ENCODE measurements around the gene AMPD1. TPM values are rescaled to one million over a fixed set of nuclear protein-coding genes. Genes with fewer than 3 reads are reported as not detected.

AMPD1 gene
- total RNA-seq, 2 donors from 2014 or later, result not detected

DNA sequence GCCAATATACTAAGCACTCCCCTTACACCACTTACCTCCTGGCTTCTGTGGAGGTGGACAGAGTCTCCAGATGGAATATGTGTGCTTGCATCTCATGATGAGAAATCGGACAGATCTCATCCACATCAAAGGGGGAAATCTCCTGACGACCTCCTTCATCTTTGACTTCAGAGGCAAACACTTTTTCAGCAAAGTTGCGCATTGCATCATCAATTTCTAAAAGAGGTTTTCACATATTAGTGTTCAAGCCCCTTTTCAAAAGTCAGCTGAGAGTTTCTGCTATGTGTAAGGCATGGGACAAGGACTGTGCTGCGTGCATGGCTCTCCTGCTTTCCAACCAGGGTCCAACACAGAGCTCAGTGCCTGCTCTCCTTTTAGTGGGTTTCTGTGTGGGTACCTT, 6.8 kb downstream of the AMPD1 start:
- Histone ChIP-seq H3K4me1 (no peaks in the 10 kb centered on the region), H3K27me3 (no peaks in the 10 kb centered on the region), H3K9me3 (no peaks in the 10 kb centered on the region), H3K27ac (no peak overlapping the region), H3K36me3 (replicated peaks in 1 of 2; ENCODE audit: insufficient read depth in 1 of 2, low read depth in 2 of 2) (no peaks in the 10 kb centered on the region), H3K4me3 (no peak overlapping the region)
- no peak for TF ChIP-seq POLR2A (IDR thresholded peaks at IDR 0.05)
- TF ChIP-seq, protein P1, sequence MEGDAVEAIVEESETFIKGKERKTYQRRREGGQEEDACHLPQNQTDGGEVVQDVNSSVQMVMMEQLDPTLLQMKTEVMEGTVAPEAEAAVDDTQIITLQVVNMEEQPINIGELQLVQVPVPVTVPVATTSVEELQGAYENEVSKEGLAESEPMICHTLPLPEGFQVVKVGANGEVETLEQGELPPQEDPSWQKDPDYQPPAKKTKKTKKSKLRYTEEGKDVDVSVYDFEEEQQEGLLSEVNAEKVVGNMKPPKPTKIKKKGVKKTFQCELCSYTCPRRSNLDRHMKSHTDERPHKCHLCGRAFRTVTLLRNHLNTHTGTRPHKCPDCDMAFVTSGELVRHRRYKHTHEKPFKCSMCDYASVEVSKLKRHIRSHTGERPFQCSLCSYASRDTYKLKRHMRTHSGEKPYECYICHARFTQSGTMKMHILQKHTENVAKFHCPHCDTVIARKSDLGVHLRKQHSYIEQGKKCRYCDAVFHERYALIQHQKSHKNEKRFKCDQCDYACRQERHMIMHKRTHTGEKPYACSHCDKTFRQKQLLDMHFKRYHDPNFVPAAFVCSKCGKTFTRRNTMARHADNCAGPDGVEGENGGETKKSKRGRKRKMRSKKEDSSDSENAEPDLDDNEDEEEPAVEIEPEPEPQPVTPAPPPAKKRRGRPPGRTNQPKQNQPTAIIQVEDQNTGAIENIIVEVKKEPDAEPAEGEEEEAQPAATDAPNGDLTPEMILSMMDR (IDR thresholded peaks at IDR 0.05), result no peak
- intact Hi-C loops (cut with DNase I), result no loop called here
- DNase-seq, result no peak
- WGBS, 2 donors, result 61 to 68% methylated on average over 4 of the region's 4 CpGs
- no peak for ATAC-seq

DNA sequence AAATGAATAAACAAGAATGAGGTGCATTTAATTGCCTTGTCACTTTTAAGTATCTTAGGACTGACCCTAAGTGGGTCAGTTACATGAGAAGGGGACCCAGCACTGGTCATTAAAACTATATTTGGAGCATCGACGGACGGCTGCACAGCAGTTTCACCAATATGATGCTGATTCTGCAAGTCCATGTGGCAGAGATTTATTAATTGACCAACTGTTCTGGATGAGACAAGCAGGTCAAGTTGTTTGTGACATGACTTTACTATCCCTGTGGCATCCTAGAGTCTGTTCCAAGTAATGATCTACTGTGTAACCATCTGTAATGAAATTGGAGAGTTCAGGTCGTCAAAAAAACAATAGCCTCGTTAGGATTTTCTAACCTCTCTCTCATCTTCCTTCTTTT, 9.5 kb downstream of the AMPD1 start:
- Histone ChIP-seq H3K9me3 (no peaks in the 10 kb centered on the region), H3K4me3 (no peak overlapping the region), H3K27me3 (no peaks in the 10 kb centered on the region), H3K27ac (no peak overlapping the region), H3K4me1 (no peaks in the 10 kb centered on the region), H3K36me3 (replicated peaks in 1 of 2; ENCODE audit: insufficient read depth in 1 of 2, low read depth in 2 of 2) (no peaks in the 10 kb centered on the region)
- ATAC-seq, result no peak
- TF ChIP-seq POLR2A (IDR thresholded peaks at IDR 0.05), result no peak
- TF ChIP-seq, protein P1 (IDR thresholded peaks at IDR 0.05), result no peak
- intact Hi-C loops (cut with DNase I), result no loop called here
- WGBS, 2 donors, result 63 to 71% methylated on average over 5 of the region's 5 CpGs
- no peak for DNase-seq

DNA sequence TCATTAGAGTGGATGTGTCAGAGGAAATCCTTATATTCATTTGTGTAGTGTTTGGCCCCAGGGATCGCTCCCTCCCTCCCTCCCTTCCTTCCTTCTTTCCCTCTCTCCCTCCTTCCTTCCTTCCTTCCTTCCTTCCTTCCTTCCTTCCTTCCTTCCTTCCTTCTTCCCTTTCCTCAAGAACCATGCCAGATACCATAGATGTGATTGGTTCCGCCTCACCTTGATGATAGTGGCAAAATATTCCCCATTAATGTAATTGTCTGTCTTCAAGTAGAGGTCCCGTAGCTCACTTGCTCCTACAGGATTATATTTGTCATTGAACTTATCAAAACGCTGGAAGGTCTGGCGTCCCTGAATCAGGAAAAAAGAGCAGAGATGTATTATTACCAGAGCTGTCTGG, 17.7 kb downstream of the AMPD1 start:
- H3K9me3 ChIP-seq, result no peaks in the 10 kb centered on the region
- WGBS, 2 donors, result 55 to 69% methylated on average over 5 of the region's 5 CpGs
- ATAC-seq, result no peak

DNA sequence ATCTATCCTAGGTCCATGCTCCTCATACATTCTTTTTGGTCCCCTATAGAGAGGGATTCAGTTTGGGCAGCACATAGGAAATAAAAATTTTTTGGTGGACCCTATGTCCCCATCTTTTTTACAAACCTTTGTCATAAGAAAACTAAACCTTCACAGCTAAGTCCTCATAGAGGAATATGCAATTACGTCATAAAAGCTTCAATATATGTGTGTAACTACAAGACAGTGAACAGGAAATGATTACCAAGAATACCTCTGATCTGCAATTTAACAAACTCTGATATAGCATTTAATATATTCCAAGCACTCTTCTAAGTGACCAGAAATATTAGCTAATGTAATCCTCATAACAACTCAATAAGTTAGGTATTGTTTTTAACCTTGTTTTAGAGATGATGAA, 19.2 kb downstream of the AMPD1 start:
- Histone ChIP-seq H3K36me3 (replicated peaks in 1 of 2; ENCODE audit: insufficient read depth in 1 of 2, low read depth in 2 of 2) (no peaks in the 10 kb centered on the region), H3K27me3 (no peaks in the 10 kb centered on the region), H3K4me1 (peaks cover 2% of the 10 kb centered on the region), H3K9me3 (no peaks in the 10 kb centered on the region), H3K4me3 (no peak overlapping the region), H3K27ac (no peak overlapping the region)
- ATAC-seq, result no peak
- no peak for DNase-seq
- TF ChIP-seq, protein P1 (IDR thresholded peaks at IDR 0.05), result no peak
- TF ChIP-seq POLR2A (IDR thresholded peaks at IDR 0.05), result no peak
- intact Hi-C loops (cut with DNase I), result no loop called here
- 76 to 79% methylated on average over 1 of the region's 1 CpG for WGBS, 2 donors

More for the DNA sequence above, 17.7 kb downstream of the AMPD1 start:
- H3K27ac ChIP-seq, result no peak overlapping the region
- TF ChIP-seq, protein P1 (IDR thresholded peaks at IDR 0.05), result no peak
- TF ChIP-seq POLR2A (IDR thresholded peaks at IDR 0.05), result no peak
- no peak overlapping the region for H3K4me3 ChIP-seq
- no peak for DNase-seq
- H3K4me1 ChIP-seq, result no peaks in the 10 kb centered on the region
- H3K27me3 ChIP-seq, result no peaks in the 10 kb centered on the region
- H3K36me3 ChIP-seq (replicated peaks in 1 of 2; ENCODE audit: insufficient read depth in 1 of 2, low read depth in 2 of 2), result no peaks in the 10 kb centered on the region
- intact Hi-C loops (cut with DNase I), result no loop called here

DNA sequence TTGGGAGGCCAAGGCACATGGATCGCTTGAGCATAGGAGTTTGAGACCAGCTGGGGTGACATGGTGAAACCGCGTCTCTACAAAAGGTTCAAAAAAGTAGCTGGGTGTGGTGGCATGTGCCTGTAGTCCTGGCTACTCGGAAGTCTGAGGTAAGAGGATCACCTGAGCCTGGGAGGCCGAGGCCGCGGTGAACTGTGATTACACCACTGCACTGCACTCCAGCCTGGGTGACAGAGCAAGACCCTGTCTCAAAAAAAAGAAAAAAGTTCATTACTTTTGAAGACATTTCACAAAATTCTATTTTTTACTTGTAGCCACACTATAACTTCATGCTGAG, 23.4 kb downstream of the AMPD1 start:
- TF ChIP-seq, protein P1 (IDR thresholded peaks at IDR 0.05), result no peak
- TF ChIP-seq POLR2A (IDR thresholded peaks at IDR 0.05), result no peak
- H3K9me3 ChIP-seq, result no peaks in the 10 kb centered on the region
- no peaks in the 10 kb centered on the region for H3K27me3 ChIP-seq
- H3K27ac ChIP-seq, result no peak overlapping the region
- ATAC-seq (no peak), DNase-seq (no peak)
- no peak overlapping the region for H3K4me3 ChIP-seq
- H3K4me1 ChIP-seq, result peaks cover 15% of the 10 kb centered on the region
- H3K36me3 ChIP-seq (replicated peaks in 1 of 2; ENCODE audit: insufficient read depth in 1 of 2, low read depth in 2 of 2), result no peaks in the 10 kb centered on the region
- WGBS, 2 donors, result 77 to 79% methylated on average over 7 of the region's 7 CpGs
- intact Hi-C loops (cut with DNase I), result no loop called here
